GM19324 (cell line): ENCODE measurements around the gene GTF2H2C.
A peak's percentile ranks its signal among the peaks of the same experiment; 100 is the strongest.
"Not testable (repeated sequence)": the region's sequence is repeated elsewhere in the genome, so short reads cannot be mapped to it uniquely, and the experiment has no call there.

ENCODE experiments used
- ATAC-seq: cut with Tn5 transposase; IDR thresholded peaks from one replicate; pipeline ENCODE4 v1.9.1; 2021; ENCODE audit warnings: mild to moderate bottlenecking, moderate library complexity; ENCODE audit not compliant: unreplicated experiment, low FRiP score

The GTF2H2C gene

DNA sequence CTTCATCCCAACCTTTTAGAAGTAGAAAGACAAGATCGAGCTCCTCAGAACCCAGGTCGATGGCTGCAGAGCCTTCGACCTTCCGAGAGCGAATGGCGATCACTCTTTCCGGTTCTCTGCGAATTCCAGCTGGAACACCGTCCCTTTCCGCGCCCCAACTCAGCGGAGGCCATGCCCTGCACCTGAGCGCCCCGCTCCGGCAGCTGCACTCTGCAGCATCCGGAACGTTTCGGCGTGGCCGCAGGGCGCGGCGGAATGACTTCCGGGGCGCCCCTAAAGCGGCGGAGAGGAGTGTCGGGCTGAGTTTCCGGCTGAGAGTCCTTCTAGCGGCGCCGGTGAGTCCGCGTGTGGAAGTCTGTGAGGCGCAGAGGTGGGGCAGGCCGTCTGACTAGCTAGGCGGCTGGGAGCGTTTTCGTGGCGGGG is at the start of gene GTF2H2C:
Gene GTF2H2C (plus strand): TSS at position 284 of the 423 bp plus-strand sequence. CDS start 4,942 bp downstream, outside the sequence.
- ATAC-seq, result peak; percentile 97

DNA sequence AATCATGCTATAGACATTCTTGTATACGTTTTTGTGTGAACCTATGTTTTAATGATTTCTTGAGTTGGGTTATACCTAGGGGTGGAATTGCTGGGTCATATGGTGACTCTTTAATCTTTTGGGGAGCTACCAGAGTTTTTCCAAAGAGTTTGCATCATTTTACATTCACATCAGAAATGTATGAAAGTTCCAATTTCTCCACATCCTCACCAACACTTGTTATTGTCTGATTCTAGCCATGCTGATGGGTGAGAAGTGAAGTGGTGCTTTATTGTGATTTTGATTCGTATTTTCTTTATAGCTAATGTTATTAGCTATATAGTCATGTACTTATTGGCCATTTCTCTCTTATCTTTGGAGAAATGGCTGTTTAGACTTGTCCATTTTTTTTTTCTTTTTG is 49.3 kb upstream of the GTF2H2C start:
- ATAC-seq, result no peak

DNA sequence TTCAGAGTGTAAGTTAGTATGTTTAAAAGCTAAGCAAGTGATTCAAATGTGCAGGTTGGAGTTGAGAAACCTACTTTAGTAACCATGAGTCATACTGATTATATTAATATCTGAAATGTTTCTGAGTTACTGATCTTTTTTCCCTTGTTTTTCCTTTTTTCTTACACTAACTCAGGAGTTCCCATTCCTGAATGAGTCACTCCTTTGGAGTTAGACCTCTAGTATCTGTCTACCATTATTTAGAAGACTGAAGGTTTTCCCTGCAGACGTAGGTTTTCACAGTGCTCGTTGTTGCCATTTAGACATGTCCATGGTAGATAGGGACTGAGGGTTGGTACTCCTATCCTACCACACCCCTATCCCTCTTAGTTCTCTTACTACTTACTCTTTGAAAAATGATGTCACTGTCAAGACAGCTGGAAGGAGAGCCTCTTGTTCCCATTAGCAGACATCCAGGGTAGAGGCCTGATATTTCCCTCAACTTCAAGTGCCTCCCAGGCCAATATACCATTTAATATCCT is 47.2 kb upstream of the GTF2H2C start:
- ATAC-seq, result no peak

DNA sequence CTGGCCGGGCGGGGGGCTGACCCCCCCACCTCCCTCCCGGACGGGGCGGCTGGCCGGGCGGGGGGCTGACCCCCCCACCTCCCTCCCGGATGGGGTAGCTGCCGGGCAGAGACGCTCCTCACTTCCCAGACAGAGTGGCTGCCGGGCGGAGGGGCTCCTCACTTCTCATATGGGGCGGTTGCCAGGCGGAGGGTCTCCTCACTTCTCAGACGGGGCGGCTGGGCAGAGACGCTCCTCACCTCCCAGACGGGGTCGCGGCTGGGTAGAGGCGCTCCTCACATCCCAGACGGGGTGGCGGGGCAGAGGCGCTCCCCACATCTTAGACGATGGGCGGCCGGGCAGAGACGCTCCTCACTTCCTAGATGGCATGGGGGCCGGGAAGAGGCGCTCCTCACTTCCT is 44.4 kb upstream of the GTF2H2C start:
- not testable (repeated sequence) for ATAC-seq

DNA sequence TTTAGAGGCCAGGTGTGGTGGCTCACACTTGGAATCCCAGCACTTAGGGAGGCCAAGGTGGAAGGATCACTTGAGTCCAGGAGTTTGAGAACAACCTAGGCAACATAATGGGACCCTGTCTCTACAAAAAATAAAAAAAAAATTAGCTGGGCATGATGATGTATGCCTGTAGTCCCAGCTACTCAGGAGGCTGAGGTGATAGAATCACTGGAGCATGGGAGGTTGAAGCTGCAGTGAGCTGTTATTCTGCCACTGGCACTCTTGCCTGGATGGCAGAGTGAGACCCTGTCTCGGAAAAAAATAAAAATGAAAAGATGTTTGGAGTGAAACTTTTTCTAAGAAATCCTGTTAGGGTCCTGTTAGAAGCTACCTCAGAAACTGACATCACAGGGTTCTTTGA is 43.2 kb upstream of the GTF2H2C start:
- no peak for ATAC-seq

DNA sequence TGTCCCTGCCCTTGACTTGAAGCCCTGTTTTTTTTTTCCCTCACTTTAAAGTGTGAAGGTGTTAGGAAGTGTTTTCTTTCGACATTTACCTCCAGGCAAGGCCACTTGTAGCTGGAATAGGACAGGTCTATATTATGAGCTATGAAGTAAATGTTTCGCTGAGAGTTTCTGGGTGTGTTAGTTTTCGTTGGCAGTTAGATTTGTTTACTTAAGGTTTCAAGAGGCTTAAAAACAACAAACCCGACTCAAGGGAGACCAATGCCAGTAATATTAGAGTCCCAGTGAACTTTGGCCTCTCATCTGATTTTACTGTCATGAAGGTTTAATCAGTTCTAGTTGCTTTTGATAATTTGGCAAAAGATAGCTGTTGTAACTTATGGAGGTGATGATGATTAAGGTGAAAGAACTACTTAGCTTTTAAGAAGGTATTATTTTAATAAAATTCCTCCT is 42.2 kb upstream of the GTF2H2C start:
- no peak for ATAC-seq

DNA sequence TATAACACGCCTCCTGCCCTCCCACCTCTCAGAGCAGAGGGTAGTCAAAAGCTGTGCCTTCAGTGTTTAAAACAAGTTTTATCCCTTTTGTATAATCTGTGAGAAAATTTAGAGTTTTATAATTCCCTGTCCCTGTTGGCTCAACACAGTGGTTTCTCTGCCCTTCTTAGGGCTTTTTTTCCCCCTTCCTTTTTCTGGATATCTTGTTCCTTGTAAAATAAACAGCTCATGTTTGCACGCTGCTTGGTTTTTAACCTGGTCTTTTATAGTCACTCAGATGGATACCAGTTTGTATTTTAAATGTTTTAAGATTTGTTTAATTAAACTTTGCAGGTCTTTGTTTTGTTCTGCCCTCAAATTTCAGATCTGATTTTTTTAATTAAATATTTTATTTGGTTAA is 40.7 kb upstream of the GTF2H2C start:
- ATAC-seq, result no peak

DNA sequence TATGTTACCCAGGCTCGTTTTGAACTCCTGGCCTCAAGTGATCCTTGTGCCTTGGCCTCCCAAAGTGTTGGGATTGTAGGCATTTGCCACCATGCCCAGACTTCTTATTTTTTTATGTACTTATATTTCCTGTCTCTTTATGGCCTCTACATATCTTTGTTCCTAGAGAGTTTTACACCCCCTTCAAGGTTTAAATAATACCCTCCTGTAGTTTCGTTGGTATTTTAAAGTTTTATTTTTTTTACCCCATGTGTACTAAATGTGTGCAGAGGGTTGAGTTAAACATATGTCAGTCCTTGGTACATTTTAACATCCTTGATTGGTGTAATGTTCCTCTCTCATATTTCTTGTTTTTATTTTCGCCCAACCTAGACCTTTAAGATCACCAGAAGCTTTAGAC is 38.0 kb upstream of the GTF2H2C start:
- no peak for ATAC-seq

DNA sequence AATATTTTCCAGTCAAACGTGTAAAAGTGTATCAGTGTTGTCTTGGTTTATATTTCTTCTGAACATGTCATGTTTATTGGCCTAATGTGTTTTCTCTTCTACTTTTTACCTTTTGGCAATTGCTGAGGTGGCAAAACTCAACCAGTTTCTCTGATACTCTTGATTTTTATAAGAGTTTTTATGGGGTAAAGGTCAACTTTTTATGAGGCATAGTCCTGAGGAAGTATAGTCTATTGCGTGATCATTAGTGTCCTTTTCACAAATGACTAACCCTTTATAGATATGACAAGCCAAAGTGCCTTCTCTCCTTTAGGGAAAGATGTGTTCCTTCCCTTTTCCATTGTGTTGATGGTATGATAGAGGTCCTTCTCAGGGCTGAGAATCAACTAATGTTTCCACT is 34.5 kb upstream of the GTF2H2C start:
- ATAC-seq, result no peak

DNA sequence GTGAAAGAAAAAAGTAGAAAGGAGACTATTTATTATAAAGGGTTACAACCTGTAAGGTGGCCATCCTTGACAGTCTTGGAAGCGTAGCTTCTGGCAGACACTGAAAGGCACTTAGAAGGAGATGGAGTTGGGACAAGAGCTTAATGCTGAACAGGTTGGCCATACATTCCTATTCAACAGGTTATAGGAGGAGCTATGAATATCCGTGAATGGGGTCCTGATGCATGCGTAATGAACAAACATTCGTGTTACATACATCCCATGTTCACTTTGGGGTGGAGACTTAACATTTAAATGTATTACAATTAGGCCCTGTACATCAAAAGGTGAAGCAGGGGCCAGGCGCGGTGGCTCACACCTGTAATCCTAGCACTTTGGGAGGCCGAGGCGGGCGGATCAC is 33.3 kb upstream of the GTF2H2C start:
- ATAC-seq, result no peak

DNA sequence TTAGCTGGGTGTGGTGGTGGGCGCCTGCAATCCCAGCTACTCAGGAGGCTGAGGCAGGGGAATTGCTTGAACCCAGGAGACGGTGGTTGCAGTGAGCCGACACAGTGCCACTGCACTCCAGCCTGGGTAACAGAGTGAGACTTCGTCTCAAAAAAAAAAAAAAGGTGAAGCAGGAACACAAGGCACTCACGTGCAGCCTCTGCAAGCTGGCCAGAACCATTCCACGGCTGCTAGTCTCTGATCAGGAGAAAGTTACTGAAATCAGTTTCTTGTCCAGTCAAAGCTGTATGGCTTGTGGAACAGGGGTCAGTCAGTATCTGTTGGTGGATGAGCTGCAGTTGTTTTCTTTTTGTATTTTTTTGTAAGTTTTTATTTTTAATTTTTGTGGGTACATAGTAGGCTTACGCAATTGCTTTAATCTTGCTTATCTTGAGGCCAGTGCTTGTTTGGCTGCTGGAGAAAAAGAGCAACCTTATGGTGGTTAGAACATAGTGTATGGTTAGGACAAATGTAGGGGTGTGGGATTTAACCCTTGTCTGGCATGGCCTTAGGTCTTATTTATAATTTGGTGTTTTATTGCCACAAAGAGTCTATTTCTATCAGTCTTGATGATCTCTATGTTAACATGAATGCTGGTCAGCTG is 32.7 kb upstream of the GTF2H2C start:
- ATAC-seq, result no peak

DNA sequence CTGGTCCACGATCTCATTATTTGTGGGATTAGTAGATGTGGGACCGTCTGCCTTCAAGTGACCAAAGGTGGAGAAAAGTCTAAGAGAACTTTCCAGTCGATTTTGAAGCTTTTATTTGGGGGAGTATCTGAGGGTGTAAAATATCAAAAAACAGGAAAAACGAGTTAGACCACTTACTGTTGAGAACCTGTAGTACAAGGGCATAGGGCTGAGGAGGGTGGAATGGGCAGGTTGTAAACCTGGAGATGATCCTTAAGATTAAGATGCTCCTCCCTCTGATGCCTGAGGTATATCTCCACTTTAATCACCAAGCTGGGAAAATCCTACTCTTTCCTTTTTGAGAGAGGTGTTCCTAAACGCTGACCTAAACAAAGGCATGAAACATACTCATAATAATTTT is 32.0 kb upstream of the GTF2H2C start:
- ATAC-seq, result no peak

DNA sequence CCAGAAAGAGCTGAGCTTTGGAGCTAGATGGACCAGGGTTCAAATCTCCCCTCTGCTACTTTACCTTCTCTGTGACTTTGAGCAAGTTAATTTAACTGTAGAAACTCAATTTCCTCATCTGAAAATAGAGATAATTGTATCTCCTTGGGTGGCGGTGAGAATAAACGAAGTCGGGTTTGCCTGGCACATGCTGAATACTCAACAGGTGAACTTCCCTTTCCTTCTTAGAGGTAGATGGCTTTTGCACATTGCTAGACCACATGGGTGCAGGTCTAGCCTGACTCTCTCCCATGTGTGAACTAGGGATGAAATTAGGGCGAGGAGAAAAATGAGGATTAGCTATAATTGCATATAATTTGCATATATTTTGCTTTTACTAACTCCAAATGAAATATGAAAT is 31.4 kb upstream of the GTF2H2C start:
- ATAC-seq, result no peak

DNA sequence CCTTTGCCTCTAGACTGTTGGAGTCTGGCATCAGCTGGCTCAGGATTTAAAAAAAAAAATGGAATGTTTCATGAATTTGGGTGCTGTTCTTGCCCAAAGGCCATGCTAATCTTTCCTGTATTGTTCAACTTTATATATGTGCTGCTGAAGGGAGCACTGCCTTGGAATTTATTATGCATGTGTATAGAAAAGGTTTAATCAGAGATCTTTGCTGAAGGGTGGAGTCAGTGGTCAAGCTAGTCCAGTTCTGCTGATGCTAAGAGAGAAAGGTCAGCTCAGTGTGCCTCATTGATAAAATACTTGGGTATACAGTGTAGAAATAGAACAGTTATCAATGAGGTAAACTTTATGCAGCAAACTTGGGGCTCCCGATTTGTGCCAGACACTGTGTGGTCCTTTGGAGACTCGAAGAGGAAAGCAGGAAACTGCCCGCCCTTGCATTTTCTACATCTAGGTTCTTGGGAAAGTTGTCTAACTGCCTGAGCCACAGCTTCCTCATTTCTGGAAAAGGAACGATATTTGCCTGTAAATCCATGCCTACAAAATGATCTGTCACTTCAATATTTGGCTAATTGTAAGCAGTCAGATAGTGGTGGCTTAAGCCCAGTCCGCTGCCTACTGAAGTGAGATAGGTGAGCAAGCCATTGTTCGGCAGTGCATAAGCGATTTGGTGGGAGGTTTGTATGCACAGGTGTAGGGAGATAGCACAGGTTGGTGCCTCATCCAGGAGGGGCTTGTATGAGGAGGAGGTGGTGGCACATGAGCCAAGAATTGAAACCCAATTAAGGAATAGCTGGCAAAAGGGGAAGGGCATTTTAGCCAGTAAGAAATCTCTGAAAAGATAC is 29.2 kb upstream of the GTF2H2C start:
- no peak for ATAC-seq

DNA sequence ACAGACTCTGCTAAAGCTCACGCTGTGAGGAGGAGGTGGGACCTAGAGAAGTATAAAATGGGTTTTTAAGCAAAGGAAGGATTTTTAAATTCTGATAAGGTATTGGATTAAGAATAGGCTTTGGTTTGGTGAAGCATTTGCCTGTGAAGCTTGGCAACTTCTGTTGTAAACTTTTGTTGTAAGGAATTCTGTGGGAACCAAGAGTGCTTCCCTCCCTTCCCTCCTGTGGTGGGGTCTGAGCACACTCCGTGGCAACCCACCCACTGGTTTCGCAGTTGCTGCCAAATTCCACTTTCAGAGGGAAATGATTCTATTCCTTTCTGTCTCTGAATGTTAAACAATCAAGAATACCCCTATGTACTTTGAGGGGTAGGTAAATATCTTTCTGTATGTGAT is 28.6 kb upstream of the GTF2H2C start:
- no peak for ATAC-seq

DNA sequence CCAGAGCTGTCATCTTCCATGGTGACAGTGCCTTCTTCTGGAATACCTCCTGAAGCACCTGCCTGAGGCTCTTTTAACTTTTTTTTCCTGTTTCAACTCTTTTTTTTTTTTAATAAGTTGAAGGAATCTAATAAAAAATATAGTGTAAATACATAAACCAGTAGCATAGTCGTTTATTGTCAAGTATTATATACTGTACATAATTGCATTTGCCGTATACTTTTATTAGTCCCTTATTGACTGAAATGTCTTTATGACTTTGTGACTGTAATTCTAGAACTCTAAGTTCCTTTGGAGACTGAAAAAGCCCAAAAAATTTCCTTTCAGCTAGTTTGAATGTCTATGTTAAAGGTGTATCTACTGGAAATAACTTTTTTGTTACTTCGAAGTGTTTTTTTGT is 22.1 kb upstream of the GTF2H2C start:
- ATAC-seq, result not testable (repeated sequence)

DNA sequence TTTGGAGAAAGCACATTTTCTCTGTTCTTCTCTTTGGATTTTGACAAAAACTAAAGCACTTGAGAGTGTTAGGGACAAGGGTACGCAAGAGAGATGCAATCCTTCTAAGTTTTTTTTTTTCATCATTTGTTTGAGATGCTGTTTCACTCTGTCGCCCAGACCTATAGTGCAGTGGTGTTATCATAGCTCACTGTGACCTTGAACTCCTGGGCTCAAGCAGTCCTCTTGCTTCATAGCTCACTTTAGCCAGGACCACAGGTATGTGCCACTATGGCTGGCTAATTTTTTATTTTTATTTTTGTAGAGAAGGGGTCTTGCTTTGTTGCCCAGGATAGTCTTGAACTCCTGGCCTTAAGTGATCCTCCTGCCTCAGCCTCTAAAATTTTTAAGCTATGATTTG is 21.3 kb upstream of the GTF2H2C start:
- not testable (repeated sequence) for ATAC-seq

DNA sequence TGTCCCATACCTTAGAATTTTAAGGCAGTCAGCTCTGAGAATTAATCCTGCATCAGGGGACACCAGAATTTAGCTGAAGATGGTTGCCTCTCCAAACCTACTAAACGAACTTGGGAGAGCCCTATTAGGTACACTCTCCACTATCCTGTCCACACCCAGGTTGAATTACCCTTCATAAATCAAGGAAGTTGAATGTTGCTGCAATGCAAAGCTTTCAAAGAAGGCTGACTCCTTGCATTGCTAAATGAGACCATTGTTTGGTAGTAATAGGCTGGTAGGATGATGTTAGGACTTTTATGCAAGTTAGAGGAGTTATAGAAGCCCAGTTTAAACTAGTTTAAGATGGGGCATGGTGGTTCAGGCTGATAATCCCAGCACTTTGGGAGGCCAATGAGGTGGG is 18.6 kb upstream of the GTF2H2C start:
- ATAC-seq, result not testable (repeated sequence)

DNA sequence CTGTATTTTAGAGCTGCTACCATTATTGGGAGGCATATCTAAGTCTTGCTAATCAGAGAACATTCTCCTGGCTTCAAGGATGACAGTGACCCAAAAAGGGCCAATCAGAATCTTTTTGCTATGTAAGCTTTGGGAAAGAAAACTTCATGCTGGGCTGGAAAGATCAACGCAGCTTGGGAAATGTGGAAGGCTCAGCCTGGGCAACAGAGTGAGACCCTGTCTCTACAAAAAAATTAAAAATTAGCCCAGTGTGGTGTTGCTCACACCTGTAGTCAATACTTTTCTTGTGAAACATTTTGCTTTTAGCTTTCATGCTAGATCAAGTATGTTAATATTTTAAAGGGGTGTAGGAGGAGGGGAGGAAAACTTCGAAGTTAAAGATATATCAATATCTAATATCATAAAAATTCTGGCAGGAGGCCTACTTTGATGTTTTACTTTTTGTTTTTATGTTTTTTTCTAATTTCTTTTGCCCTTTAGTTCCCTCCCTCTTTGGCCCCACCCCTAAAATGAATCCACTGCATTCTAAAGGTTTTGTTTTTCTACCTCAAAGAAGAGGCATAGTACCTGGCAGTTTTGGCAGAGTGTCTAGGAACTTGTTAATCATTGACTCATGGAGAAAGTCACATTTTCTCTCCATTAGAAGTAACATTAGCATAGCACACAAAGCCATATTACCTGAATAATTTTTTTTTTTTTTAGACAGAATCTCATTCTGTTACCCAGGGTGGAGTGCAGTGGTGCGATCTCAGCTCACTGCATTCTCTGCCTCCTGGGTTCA is 17.0 kb upstream of the GTF2H2C start:
- not testable (repeated sequence) for ATAC-seq

DNA sequence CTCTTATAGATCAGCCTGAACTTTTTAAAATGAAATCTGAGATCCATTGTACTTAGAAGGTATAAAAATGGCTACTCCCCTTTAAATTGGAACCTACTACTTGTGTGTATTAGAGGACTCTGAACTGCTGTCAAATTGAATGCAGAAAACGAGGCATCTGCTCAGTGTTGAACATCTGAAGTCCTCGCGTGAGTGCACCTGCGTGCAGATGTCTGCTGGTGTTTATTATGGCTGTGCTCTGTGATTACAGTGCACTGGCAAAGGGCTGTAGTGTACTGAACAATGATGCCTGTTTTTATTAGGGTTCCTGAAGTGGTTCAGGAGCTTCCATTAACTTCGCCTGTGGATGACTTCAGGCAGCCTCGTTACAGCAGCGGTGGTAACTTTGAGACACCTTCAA is 15.4 kb upstream of the GTF2H2C start:
- ATAC-seq, result not testable (repeated sequence)
